ENCODE results near the gene PLB1. TPM values are rescaled to one million over a fixed set of nuclear protein-coding genes. Genes with fewer than 3 reads are reported as not detected.

PLB1 gene
- total RNA-seq, 1 donor from 2014 or later, result 1.6 TPM

- Histone ChIP-seq H3K36me3 (ENCODE audit: control insufficient read depth, insufficient read depth, low read length) (no peaks in the 10 kb centered on the region), H3K27me3 (ENCODE audit: control insufficient read depth, insufficient read depth, low read length) (no peaks in the 10 kb centered on the region), H3K4me3 (ENCODE audit: low read depth, low read length) (no peak overlapping the region)
- FAIRE-seq (peak; percentile 97), DNase-seq (ENCODE audit: low read depth) (peak; percentile 97)
- TF ChIP-seq CTCF (IDR thresholded peaks at IDR 0.05; ENCODE audit: insufficient read depth, low read length, severe bottlenecking), result no peak
Observed at GRCh38 chr2:28507796-28508764, 12.2 kb downstream of the PLB1 start.

GRCh38 chr2:28509361-28509760, 13.5 kb downstream of the PLB1 start:
- Histone ChIP-seq H3K4me3 (ENCODE audit: low read depth, low read length) (no peak overlapping the region), H3K27me3 (ENCODE audit: control insufficient read depth, insufficient read depth, low read length) (no peaks in the 10 kb centered on the region), H3K36me3 (ENCODE audit: control insufficient read depth, insufficient read depth, low read length) (no peaks in the 10 kb centered on the region)
- no peak for DNase-seq (ENCODE audit: low read depth)
- FAIRE-seq, result peak; percentile 36
- no peak for TF ChIP-seq CTCF (IDR thresholded peaks at IDR 0.05; ENCODE audit: insufficient read depth, low read length, severe bottlenecking)

GRCh38 chr2:28510184-28510583, 14.3 kb downstream of the PLB1 start:
- no peak for FAIRE-seq

GRCh38 chr2:28511871-28512606, 16.2 kb downstream of the PLB1 start:
- H3K27me3 ChIP-seq (ENCODE audit: control insufficient read depth, insufficient read depth, low read length), result no peaks in the 10 kb centered on the region
- no peak for FAIRE-seq
- DNase-seq (ENCODE audit: low read depth), result no peak
- H3K36me3 ChIP-seq (ENCODE audit: control insufficient read depth, insufficient read depth, low read length), result no peaks in the 10 kb centered on the region
- TF ChIP-seq CTCF (IDR thresholded peaks at IDR 0.05; ENCODE audit: insufficient read depth, low read length, severe bottlenecking), result no peak
- H3K4me3 ChIP-seq (ENCODE audit: low read depth, low read length), result no peak overlapping the region

More at GRCh38 chr2:28510184-28510583, 14.3 kb downstream of the PLB1 start:
- TF ChIP-seq CTCF (IDR thresholded peaks at IDR 0.05; ENCODE audit: insufficient read depth, low read length, severe bottlenecking), result no peak
- no peak overlapping the region for H3K4me3 ChIP-seq (ENCODE audit: low read depth, low read length)
- H3K27me3 ChIP-seq (ENCODE audit: control insufficient read depth, insufficient read depth, low read length), result no peaks in the 10 kb centered on the region
- no peaks in the 10 kb centered on the region for H3K36me3 ChIP-seq (ENCODE audit: control insufficient read depth, insufficient read depth, low read length)
- no peak for DNase-seq (ENCODE audit: low read depth)

GRCh38 chr2:28512607-28512965, 16.7 kb downstream of the PLB1 start:
- Histone ChIP-seq H3K4me3 (ENCODE audit: low read depth, low read length) (no peak overlapping the region), H3K27me3 (ENCODE audit: control insufficient read depth, insufficient read depth, low read length) (no peaks in the 10 kb centered on the region), H3K36me3 (ENCODE audit: control insufficient read depth, insufficient read depth, low read length) (no peaks in the 10 kb centered on the region)
- DNase-seq (ENCODE audit: low read depth) (no peak), FAIRE-seq (no peak)
- TF ChIP-seq CTCF (IDR thresholded peaks at IDR 0.05; ENCODE audit: insufficient read depth, low read length, severe bottlenecking), result no peak
